Activated CD8-positive, alpha-beta T cell treated with anti-CD3 and anti-CD28 coated beads for 36 hours (primary cell): Measurements from ENCODE around the gene NME3. TPM values are rescaled to one million over a fixed set of nuclear protein-coding genes. Genes with fewer than 3 reads are reported as not detected.
A peak's percentile ranks its signal among the peaks of the same experiment; 100 is the strongest.

Source experiments
- ATAC-seq: fragments of 200-7000 bp; cut with Tn5 transposase; one replicate; pipeline ENCODE4 v1.10.0; 2021; ENCODE audit warnings: mild to moderate bottlenecking, moderate library complexity
- CTCF ChIA-PET: fragments of 350-600 bp; sonication (Branson Sonifier 250); formaldehyde crosslinking; loops from one replicate; lab custom pipeline; 2021; ENCODE audit warnings: antibody characterized with exemption; lab: Charles Lee
- POLR2A ChIA-PET: fragments of 350-600 bp; sonication (Branson Sonifier 250); formaldehyde crosslinking; loops from one replicate; lab custom pipeline; 2021; ENCODE audit warnings: antibody characterized with exemption; lab: Charles Lee
- DNase-seq: peaks from one replicate; pipeline ENCODE4 v3.0.0-alpha.2; 2020
- H3K27ac Mint-ChIP-seq: one replicate; pipeline ENCODE4 v1.8.0; 2021; ENCODE audit warnings: mild to moderate bottlenecking, mixed read lengths
- H3K27me3 Mint-ChIP-seq: one replicate; pipeline ENCODE4 v1.8.0; 2021; ENCODE audit warnings: mixed read lengths
- H3K36me3 Mint-ChIP-seq: one replicate; pipeline ENCODE4 v1.8.0; 2021; ENCODE audit warnings: low read depth, mixed read lengths
- H3K4me1 Mint-ChIP-seq: one replicate; pipeline ENCODE4 v1.8.0; 2021; ENCODE audit warnings: low read depth, mixed read lengths
- H3K4me3 Mint-ChIP-seq: one replicate; pipeline ENCODE4 v1.8.0; 2021; ENCODE audit warnings: mild to moderate bottlenecking, moderate library complexity, mixed read lengths
- H3K9me3 Mint-ChIP-seq: one replicate; pipeline ENCODE4 v1.8.0; 2021; ENCODE audit warnings: mixed read lengths
- intact Hi-C: fragments of 100-400 bp; cut with micrococcal nuclease; formaldehyde crosslinking; loops from one replicate; pipeline ENCODE4 v1.10.0; 2022
- total RNA-seq, 2 experiments: library from RNA; stranded (reverse); gene quantifications; one replicate each; pipeline ENCODE4 v1.2.3, GENCODE V29; 2021
- TF ChIP-seq, protein P1 (sequence below): fragments of 200-600 bp; IDR thresholded peaks from one replicate; pipeline ENCODE4 v1.8.0; 2022; ENCODE audit warnings: antibody characterized with exemption, mild to moderate bottlenecking

NME3 gene
- total RNA-seq, 2 experiments from 2014 or later, result 37.8 to 39.6 TPM

DNA sequence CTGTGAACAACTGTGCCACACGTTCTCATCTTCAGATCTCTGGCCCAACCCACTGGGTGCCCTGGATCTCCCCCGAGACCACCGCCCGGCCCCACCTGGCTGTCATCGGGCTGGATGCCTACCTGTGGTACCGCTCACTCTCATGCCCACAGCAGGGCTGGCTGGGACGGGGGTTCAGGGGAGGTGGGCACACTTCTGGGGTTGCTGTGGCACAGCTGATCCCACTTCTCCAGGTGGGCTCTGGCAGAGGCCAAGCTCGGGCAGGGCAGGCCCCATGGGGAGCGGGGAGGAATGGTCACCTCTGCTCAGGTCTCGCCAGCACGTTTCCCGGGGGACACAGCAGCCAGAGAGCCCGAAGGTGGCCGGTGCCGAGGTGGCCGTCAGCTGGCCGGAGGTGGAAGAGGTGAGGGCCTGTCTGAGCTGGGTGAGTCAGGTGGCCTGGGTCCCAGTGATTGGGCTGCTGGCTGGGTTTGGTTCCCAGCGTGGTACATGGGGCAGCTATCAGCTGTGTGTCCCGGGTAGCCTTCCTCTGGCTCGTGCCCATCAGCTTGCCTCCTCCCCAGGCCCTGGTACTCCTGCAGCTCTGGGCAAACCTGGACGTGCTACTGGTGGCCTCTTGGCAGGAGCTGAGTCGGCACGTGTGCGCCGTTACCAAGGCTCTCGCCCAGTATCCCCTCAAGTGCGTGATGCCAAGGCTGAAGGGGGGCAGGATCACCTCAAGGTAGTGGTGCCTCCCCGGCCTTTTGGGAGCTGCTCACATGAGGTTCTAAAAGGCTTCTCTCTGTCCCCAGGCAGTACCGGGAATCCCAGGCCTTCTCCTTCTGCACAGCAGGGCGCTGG, 3.9 kb upstream of the NME3 start:
- CTCF ChIA-PET, result interaction anchor here (1.0 to 1.8 kb wide), 2 partner anchors 7 to 154 kb away, joined by 3 to 15 read pairs; partner anchors contain the start of genes NUBP2 and SPSB3
- Mint-ChIP-seq H3K4me3 (peak overlapping the region; percentile 27), H3K27me3 (no peaks in the 10 kb centered on the region)

DNA sequence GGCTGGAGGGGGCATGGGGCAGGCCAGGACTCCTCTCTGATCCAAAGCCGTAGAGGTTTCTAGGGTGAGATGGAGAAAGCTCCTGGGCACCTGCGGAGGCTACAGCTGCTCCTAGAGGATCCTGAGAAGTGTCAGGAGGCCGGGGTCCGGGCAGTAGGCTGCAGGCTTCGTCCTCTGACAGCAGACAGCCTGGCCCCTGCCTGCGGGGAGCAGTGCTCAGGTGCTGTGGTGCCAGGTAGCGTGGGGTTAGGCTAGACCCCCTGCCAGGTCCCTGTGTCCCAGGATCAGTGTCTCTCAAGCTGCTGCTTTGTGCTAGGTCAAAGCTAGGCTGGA, 3.1 kb upstream of the NME3 start:
- Mint-ChIP-seq H3K4me1 (peaks cover 14% of the 10 kb centered on the region), H3K9me3 (no peaks in the 10 kb centered on the region), H3K27ac (no peak overlapping the region), H3K36me3 (peaks cover 12% of the 10 kb centered on the region), H3K27me3 (no peaks in the 10 kb centered on the region), H3K4me3 (peak overlapping the region; percentile 100)
- ATAC-seq, result no peak
- ChIA-PET CTCF (interaction anchor here (0.8 to 1.8 kb wide), 3 partner anchors 8 to 155 kb away, joined by 3 to 15 read pairs (median 4); partner anchors contain the start of genes NUBP2 and SPSB3), POLR2A (interaction anchor here (0.9 to 2.2 kb wide), 5 partner anchors 8 to 186 kb away, joined by 3 to 7 read pairs (median 4); partner anchors contain the start of genes NUBP2 and SPSB3)
- intact Hi-C loops, result no loop called here
- TF ChIP-seq, protein P1, sequence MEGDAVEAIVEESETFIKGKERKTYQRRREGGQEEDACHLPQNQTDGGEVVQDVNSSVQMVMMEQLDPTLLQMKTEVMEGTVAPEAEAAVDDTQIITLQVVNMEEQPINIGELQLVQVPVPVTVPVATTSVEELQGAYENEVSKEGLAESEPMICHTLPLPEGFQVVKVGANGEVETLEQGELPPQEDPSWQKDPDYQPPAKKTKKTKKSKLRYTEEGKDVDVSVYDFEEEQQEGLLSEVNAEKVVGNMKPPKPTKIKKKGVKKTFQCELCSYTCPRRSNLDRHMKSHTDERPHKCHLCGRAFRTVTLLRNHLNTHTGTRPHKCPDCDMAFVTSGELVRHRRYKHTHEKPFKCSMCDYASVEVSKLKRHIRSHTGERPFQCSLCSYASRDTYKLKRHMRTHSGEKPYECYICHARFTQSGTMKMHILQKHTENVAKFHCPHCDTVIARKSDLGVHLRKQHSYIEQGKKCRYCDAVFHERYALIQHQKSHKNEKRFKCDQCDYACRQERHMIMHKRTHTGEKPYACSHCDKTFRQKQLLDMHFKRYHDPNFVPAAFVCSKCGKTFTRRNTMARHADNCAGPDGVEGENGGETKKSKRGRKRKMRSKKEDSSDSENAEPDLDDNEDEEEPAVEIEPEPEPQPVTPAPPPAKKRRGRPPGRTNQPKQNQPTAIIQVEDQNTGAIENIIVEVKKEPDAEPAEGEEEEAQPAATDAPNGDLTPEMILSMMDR, result no peak
- no peak for DNase-seq

More for the DNA sequence above, 3.9 kb upstream of the NME3 start:
- Mint-ChIP-seq H3K9me3 (no peaks in the 10 kb centered on the region), H3K36me3 (peaks cover 9% of the 10 kb centered on the region), H3K4me1 (peaks cover 12% of the 10 kb centered on the region), H3K27ac (no peak overlapping the region)
- TF ChIP-seq, protein P1, result no peak
- DNase-seq (no peak), ATAC-seq (no peak)
- intact Hi-C loops, result no loop called here
- POLR2A ChIA-PET, result interaction anchor here (1.3 to 2.2 kb wide), 3 partner anchors 8 to 185 kb away, joined by 3 to 7 read pairs (median 5); partner anchors contain the start of genes NUBP2 and SPSB3

DNA sequence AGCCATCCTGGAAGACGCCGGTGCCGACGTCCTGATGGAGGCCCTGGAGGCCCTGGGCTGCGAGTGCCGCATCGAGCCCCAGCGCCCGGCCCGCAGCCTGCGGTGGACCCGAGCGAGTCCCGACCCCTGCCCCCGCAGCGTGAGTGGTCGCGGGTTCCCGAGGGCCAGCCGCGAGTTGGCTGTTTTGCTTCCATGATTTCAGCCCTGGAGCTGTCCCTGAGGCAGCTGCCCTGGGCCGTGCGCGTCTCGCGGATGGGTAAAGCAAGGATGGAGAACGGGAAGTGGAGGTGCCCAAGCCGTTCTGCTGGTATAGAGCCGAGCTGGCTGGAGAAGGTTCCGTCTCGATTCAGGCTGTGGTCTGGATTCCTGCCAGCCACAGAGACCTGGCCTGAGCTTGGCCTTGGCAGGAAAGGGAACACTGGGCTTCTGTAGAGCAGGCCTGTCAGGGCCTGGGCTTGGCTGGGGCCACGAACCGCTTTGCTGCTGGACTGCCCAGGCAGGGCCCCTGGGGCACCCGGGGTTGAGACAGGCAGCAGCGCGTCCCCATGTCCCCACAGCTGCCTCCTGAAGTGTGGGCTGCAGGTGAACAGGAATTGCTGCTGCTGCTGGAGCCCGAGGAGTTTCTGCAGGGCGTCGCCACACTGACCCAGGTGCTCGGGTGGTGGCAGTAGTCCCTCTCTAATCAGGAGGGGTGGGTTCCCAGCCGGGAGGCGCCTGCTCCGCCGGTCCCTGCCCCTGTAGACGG, 2.5 kb upstream of the NME3 start:
- intact Hi-C loops, result no loop called here
- TF ChIP-seq, protein P1, result no peak
- Mint-ChIP-seq H3K27me3 (no peaks in the 10 kb centered on the region), H3K4me1 (peaks cover 14% of the 10 kb centered on the region), H3K27ac (peak overlapping the region; percentile 72), H3K4me3 (peak overlapping the region; percentile 100), H3K9me3 (no peaks in the 10 kb centered on the region), H3K36me3 (peaks cover 12% of the 10 kb centered on the region)
- CTCF ChIA-PET, result interaction anchor here (0.8 to 1.8 kb wide), 2 partner anchors 9 to 51 kb away, joined by 4 to 15 read pairs; partner anchors contain the start of genes NUBP2 and SPSB3
- POLR2A ChIA-PET, result interaction anchor here (0.9 to 2.7 kb wide), 6 partner anchors 9 to 187 kb away, joined by 3 to 12 read pairs (median 4); partner anchors contain the start of genes MAPK8IP3, NUBP2 and SPSB3
- ATAC-seq (no peak), DNase-seq (peak; percentile 35)

DNA sequence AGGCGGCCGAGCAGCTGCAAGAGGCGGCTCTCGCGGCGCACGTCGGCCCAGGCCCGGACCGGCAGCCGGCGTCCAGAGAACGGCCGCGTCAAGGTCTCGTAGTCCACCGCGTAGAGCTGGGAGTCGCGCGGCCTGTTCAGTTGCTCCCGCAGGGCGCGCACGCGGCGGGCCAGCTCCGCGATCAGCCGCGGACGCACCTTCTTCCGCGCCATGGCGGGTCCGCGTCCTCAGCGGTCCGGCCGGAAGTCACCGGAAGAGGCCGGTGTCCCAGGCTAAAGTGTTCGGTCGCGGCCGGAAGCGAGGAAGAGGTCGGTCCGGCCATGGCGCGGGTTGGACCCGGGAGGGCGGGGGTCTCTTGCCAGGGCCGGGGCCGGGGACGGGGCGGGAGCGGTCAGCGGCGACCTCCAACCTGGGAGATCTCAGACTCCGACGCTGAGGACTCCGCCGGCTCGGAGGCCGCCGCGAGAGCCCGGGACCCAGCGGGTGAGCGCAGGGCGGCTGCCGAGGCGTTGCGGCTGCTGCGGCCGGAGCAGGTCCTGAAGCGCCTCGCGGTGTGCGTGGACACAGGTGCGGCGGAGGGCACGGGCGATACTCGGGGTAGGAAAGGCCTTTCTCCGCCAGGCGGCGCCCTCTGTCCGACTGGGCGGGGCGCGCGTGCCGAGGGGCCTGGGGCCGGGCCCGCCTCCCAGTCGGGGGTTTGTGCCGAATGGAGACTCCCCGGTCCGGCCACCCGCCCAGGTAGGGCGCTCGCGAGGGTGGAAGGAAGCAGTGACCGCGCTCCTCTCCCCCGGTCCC, 1.8 kb upstream of the NME3 start, which contains the start of gene MRPS34:
TSS of gene MRPS34 (minus strand) at position 227 of the 795 bp plus-strand sequence. CDS start at position 212, 15 bp downstream.
- no peaks in the 10 kb centered on the region for H3K9me3 Mint-ChIP-seq
- ChIA-PET POLR2A (interaction anchor here (0.7 to 3.2 kb wide), 12 partner anchors 7 to 382 kb away, joined by 3 to 18 read pairs (median 6); partner anchors contain the start of genes MAPK8IP3, NUBP2, SPSB3 and TRAF7), CTCF (interaction anchor here (0.6 to 3.4 kb wide), 6 partner anchors 9 to 69 kb away, joined by 3 to 36 read pairs (median 5); partner anchors contain the start of genes MAPK8IP3, NUBP2 and SPSB3)
- ATAC-seq, result peak; percentile 63
- H3K4me3 Mint-ChIP-seq, result peak within 1 kb of the TSS; percentile 100
- peaks cover 14% of the 10 kb centered on the region for H3K4me1 Mint-ChIP-seq
- TF ChIP-seq, protein P1, result peak; percentile 97
- intact Hi-C loops, result no loop called here
- peaks cover 12% of the 10 kb centered on the region for H3K36me3 Mint-ChIP-seq
- H3K27me3 Mint-ChIP-seq, result no peaks in the 10 kb centered on the region
- peak within 1 kb of the TSS; percentile 99 for H3K27ac Mint-ChIP-seq
- peak; percentile 84 for DNase-seq
